ENCODE measurements around the gene OSBPL5.
A peak's percentile ranks its signal among the peaks of the same experiment; 100 is the strongest.

The OSBPL5 gene

GRCh38 chr11:3057069-3057963 lies 107.8 kb downstream of the OSBPL5 start, which contains the start of gene CARS1 (continued):
- TF ChIP-seq ZNF785 (tag by site-specific recombination; IDR thresholded peaks at IDR 0.05) (no peak), ZNF747 (tag by site-specific recombination; IDR thresholded peaks at IDR 0.05) (no peak), ZNF121 (tag by site-specific recombination; IDR thresholded peaks at IDR 0.05) (no peak), PRDM4 (tag by site-specific recombination; IDR thresholded peaks at IDR 0.05) (no peak), SP7 (tag by site-specific recombination; IDR thresholded peaks at IDR 0.05) (peak; percentile 33; the same call in 1 of the 2 replicates), ZNF280D (tag by site-specific recombination; IDR thresholded peaks at IDR 0.05) (no peak), ZEB2 (tag by site-specific recombination; IDR thresholded peaks at IDR 0.05) (peak; percentile 33; the same call in 1 of the 2 replicates), ZNF2 (tag by site-specific recombination; IDR thresholded peaks at IDR 0.05) (peak; percentile 71; the same call in 1 of the 2 replicates), ZNF660 (tag by site-specific recombination; IDR thresholded peaks at IDR 0.05) (no peak), ELK4 (IDR thresholded peaks at IDR 0.05; ENCODE audit: borderline replicate concordance, low read depth, low read length) (peak; percentile 82; the same call in 1 of the 2 replicates), ZNF76 (tag by site-specific recombination; IDR thresholded peaks at IDR 0.05; ENCODE audit: borderline replicate concordance, low read depth) (peak; percentile 95), ZNF223 (tag by site-specific recombination; IDR thresholded peaks at IDR 0.05) (no peak), KLF7 (tag by site-specific recombination; IDR thresholded peaks at IDR 0.05; ENCODE audit: borderline replicate concordance) (peak; percentile 60), PRDM1 (tag by site-specific recombination; IDR thresholded peaks at IDR 0.05) (no peak), RBAK (tag by site-specific recombination; IDR thresholded peaks at IDR 0.05) (no peak), ZNF600 (tag by site-specific recombination; IDR thresholded peaks at IDR 0.05) (peak; percentile 96), AEBP2 (tag by site-specific recombination; IDR thresholded peaks at IDR 0.05; ENCODE audit: borderline replicate concordance) (no peak), EGR2 (tag by site-specific recombination; IDR thresholded peaks at IDR 0.05; ENCODE audit: low read depth) (no peak), SP3 (tag by site-specific recombination; IDR thresholded peaks at IDR 0.05) (peak; percentile 79), YY1 (tag by site-specific recombination; IDR thresholded peaks at IDR 0.05) (peak; percentile 67), ZFP37 (tag by site-specific recombination; IDR thresholded peaks at IDR 0.05) (peak; percentile 73; the same call in 1 of the 2 replicates), ZBTB21 (tag by site-specific recombination; IDR thresholded peaks at IDR 0.05) (no peak; the same call in 1 of the 2 replicates), KLF1 (tag by site-specific recombination; IDR thresholded peaks at IDR 0.05) (peak; percentile 64), KLF8 (tag by site-specific recombination; IDR thresholded peaks at IDR 0.05) (peak; percentile 85), ZNF548 (tag by site-specific recombination; IDR thresholded peaks at IDR 0.05) (no peak), YY2 (tag by site-specific recombination; IDR thresholded peaks at IDR 0.05) (peak; percentile 79), ZNF518A (tag by site-specific recombination; conservative IDR thresholded peaks at IDR 0.05; ENCODE audit: low read depth) (peak; percentile 77)

Measured in HEK293 (cell line).